Measurements from ENCODE around the gene EPB42.

The EPB42 gene

DNA sequence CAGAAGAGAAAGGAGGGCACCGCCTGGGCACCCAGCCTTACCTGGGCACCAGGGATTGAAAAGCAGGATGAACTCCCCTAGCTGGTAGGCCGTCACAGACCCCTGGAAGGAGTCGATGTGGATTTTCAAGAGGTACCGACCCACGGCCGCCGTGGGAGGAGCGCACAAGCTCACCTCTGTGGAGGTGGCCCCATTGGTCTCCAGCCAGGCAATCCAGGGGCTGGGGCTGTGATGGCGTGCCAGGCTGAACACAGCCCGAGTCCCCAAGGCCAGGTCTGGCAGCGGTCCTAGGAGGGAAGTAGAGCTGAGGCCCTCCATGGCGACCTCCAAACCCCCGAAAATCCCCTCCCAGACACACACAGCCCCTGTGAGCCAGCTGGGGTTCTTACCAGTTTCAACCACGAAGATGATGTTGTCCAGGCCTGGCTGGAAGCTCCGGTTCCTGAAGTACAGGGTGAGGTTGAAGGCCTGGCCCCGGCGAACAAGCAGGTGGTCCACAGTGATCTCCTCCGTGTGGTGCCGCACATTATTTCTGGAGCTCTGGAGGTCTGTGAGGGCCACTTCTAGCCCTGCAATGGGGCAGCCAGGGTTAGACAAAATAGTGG lies 39.3 kb upstream of the EPB42 start:
- FAIRE-seq (no peak), DNase-seq (ENCODE audit: insufficient read length, low spot score) (no peak)
- no peak for TF ChIP-seq CTCF (IDR thresholded peaks at IDR 0.05; ENCODE audit: insufficient read depth, missing control alignments)

- TF ChIP-seq CTCF (IDR thresholded peaks at IDR 0.05; ENCODE audit: insufficient read depth, missing control alignments): no peak
- no peak for FAIRE-seq
- no peak for DNase-seq (ENCODE audit: insufficient read length, low spot score)
These were observed 38.0 kb upstream of the EPB42 start for GRCh38 chr15:43258781-43259180.

DNA sequence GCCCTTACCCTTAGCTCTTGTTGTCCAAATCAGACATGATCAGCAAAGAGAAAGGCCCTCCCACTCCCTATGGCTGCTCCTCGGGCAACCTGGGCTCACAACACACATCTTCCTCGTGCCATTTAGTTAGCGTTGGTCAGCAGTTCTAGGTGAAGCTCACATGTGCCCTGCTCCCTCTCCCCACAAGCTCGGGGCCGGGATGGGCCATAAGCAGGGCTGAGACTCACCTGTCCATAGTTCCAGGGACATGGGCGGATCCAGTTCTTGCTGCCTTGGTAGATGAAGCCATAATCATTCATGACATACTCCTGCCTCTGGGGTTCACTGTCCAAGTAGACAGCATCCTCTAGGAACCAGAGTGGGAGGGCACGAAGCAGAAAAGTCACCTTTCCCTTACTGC lies 35.5 kb upstream of the EPB42 start:
- DNase-seq (ENCODE audit: insufficient read length, low spot score) (no peak), FAIRE-seq (no peak)
- no peak for TF ChIP-seq CTCF (IDR thresholded peaks at IDR 0.05; ENCODE audit: insufficient read depth, missing control alignments)

DNA sequence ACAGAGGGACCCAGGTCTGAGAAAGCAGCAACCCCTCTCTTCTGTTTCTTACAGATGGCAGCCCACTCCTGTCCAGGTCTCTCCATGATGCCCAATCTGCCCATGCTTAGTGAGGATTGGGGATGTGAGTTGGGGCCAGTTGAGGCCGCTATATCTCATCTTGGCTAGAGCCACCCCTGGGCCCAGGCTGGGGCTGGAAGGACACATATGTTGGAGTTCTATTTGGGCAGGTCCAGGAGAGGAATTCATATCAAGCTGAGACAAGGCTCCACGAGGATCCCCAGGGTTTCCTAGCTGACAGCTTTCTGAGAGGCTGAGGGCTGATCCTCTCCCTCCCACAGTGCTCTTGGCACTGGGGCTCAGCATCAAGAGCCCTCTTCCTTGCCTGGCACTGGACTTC lies 34.6 kb upstream of the EPB42 start:
- no peak for TF ChIP-seq CTCF (IDR thresholded peaks at IDR 0.05; ENCODE audit: insufficient read depth, missing control alignments)
- FAIRE-seq: no peak
- no peak for DNase-seq (ENCODE audit: insufficient read length, low spot score)

- TF ChIP-seq CTCF (IDR thresholded peaks at IDR 0.05; ENCODE audit: insufficient read depth, missing control alignments): no peak
- DNase-seq (ENCODE audit: insufficient read length, low spot score): no peak
- no peak for FAIRE-seq
These were observed 32.9 kb upstream of the EPB42 start for GRCh38 chr15:43253431-43254403.

- FAIRE-seq (no peak), DNase-seq (ENCODE audit: insufficient read length, low spot score) (no peak)
These were observed 31.0 kb upstream of the EPB42 start for GRCh38 chr15:43251871-43252250.

More at GRCh38 chr15:43251871-43252250, 31.0 kb upstream of the EPB42 start:
- no peak for TF ChIP-seq CTCF (IDR thresholded peaks at IDR 0.05; ENCODE audit: insufficient read depth, missing control alignments)
